GM12801 (cell line): ENCODE results near the gene AKT2.

ENCODE experiments used
- CTCF ChIP-seq: IDR thresholded peaks from one replicate; pipeline ENCODE4 v1.5.1; 2011; ENCODE audit warnings: control low read depth; ENCODE audit not compliant: insufficient read length; ENCODE audit errors: extremely low read depth

The AKT2 gene

DNA sequence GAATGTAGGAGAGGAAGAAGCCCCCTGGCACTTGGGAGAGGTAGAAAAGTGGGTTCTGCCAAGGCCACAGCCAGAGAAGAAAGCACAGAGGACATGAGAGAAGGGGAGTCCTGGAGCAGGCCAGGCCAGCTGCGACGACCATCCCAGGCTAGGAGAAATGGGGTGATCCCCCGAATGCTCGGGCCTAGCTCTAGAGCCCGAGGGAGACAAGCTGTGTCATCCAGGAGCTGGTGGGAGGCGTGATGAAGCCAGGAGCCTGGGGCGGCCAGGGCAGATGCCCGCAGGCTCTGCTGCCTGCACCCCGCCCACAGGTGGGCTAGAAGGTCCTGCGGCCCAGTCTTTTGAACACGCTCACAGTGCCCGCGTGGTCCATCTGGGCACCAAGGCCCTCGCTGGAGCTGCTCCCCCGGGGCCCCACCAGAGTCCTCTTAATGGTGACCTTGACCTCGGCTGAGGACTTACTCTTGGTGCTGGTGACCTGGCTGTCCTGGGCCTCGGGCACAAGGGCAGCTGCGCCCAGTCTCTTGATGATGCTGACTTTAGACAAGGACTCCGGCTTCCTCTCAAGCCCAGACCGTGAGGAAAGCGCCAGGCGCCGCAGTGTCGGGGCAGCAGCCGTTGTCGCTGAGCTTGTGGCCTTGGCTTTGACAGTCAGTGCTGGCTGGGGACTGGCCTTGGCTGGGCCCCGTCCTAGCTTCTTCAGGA is 36.6 kb upstream of the AKT2 start:
- TF ChIP-seq CTCF = no peak

DNA sequence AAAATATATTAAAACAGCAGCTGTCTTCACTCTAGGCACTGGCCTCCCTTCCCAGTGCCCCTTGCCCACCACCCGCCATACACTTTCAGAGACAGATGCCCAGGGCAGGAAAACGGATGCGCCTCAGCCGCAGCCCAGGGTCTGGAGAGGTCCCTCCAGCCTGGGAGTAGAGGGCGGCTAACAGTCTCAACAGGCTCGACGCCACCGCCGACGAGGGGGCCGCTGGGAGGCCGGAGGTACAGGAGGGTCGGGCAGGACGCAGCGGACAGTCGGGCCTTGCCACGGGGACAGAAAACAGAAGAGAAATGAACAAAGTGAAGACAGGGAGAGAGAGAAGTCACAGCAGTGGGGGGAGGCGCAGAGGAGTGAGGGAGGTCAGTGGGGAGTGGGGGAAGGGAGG is 35.9 kb upstream of the AKT2 start:
- no peak for TF ChIP-seq CTCF

DNA sequence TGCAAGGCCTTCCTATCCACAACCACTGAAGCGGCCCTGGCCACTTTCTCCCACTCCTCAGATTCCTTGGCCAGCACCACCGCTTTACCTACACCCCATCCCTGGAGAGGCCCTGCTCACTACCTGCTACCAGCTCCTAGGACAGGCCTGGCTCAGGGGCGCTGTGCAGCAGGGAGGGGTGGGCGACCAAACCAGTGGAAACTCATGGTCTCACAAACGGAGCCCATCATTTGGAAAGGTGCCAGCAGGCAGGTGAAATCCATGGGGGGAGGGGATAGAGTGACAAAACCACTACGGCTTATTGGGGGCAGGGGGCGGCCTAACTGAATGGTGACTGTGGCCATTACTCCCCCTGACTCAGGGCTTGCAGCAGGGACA is 35.4 kb upstream of the AKT2 start:
- no peak for TF ChIP-seq CTCF

GRCh38 chr19:40317338-40317737 is 32.2 kb upstream of the AKT2 start:
- no peak for TF ChIP-seq CTCF

- no peak for TF ChIP-seq CTCF
Observed at GRCh38 chr19:40315812-40316470, 30.8 kb upstream of the AKT2 start.

DNA sequence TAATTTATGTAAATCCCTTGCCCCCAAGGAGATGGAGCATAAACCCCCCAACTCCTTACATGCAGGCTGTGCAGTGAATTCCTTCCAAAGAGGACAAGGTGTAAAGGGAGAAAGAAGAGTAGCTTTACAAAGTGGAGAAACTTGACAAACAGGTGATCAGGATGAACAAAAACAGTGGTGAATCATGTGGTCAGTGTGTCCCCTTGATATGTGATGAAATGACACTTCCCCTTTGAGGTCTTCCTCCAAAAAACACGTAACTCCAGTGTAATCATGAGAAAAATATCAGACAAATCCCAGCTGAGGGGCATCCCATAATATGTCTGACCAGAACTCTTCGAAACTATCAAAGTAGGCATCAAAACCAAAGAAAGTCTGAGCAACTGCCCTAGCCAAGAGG is 29.5 kb upstream of the AKT2 start:
- TF ChIP-seq CTCF = no peak

DNA sequence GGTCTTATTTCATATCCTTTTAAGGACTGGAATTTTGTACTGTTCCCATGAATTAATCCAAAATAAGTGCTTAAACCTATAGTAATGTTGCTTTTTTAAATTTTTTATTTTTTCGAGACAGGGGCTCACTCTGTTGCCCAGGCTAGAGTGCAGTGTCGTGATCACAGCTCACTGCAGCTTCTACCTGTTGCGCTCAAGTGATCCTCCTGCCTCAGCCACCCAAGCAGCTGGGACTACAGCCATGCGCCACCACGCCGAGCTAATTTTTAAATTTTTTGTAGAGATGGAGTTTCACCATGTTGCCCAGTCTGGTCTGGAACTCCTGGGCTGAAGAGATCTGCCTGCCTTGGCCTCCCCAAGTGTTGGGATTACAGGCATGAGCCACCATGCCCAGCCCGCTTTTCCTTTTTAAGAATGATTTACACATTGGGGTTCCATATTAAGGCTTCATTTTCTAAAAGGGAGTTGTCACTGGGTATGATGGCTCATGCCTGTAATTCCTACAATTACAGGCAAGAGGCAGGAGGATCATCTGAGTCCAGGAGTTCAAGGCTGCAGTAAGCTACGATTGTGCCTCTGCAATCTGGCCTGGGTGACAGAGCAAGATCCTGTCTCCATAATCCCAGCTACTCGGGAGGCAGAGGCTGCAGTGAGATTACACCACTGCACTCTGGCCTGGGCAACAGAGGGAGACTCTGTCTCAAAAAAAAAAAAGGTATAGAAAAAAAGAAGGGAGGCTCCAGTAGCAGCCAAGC is 28.3 kb upstream of the AKT2 start:
- TF ChIP-seq CTCF = no peak
